HT-29 (cell line): Measurements from ENCODE around the gene UNC45B. TPM values are rescaled to one million over a fixed set of nuclear protein-coding genes. Genes with fewer than 3 reads are reported as not detected.
"Not testable (repeated sequence)": the region's sequence is repeated elsewhere in the genome, so short reads cannot be mapped to it uniquely, and the experiment has no call there.

Experiments used
- DNase-seq: peaks from one replicate; pipeline ENCODE4 v3.0.0-alpha.2; 2015; ENCODE audit warnings: low spot score
- total RNA-seq: library from RNA; depleted of rRNA; stranded (reverse); fragments of >200 nt; shearing (Covaris generic); gene quantifications from 2 replicates; pipeline ENCODE4 v1.2.3, GENCODE V29; 2014

UNC45B gene
- total RNA-seq, 1 experiment from 2014 or later = not detected

- peak; percentile 76 for DNase-seq
Observed at GRCh38 chr17:35170968-35171771, 23.6 kb downstream of the UNC45B start.

GRCh38 chr17:35171834-35172233 lies 24.2 kb downstream of the UNC45B start:
- no peak for DNase-seq

- DNase-seq = not testable (repeated sequence)
Observed at GRCh38 chr17:35172321-35172720, 24.7 kb downstream of the UNC45B start.

GRCh38 chr17:35174835-35175334 lies 27.3 kb downstream of the UNC45B start:
- DNase-seq = no peak

- DNase-seq = no peak
Observed at GRCh38 chr17:35175638-35176415, 28.2 kb downstream of the UNC45B start.

GRCh38 chr17:35176897-35177296 lies 29.3 kb downstream of the UNC45B start:
- no peak for DNase-seq

- not testable (repeated sequence) for DNase-seq
Observed at GRCh38 chr17:35179379-35179778, 31.8 kb downstream of the UNC45B start.

- no peak for DNase-seq
Observed at GRCh38 chr17:35183332-35183731, 35.7 kb downstream of the UNC45B start.

- no peak for DNase-seq
Observed at GRCh38 chr17:35184274-35184673, 36.7 kb downstream of the UNC45B start.

GRCh38 chr17:35185849-35186248 lies 38.2 kb downstream of the UNC45B start:
- DNase-seq = no peak

- DNase-seq = no peak
Observed at GRCh38 chr17:35187481-35187880, 39.9 kb downstream of the UNC45B start.

- no peak for DNase-seq
Observed at GRCh38 chr17:35188111-35188510, 40.5 kb downstream of the UNC45B start.

- no peak for DNase-seq
Observed at GRCh38 chr17:35189291-35189690, 41.7 kb downstream of the UNC45B start.

GRCh38 chr17:35191001-35191695 lies 43.5 kb downstream of the UNC45B start:
- DNase-seq = no peak

GRCh38 chr17:35192708-35193107 lies 45.1 kb downstream of the UNC45B start:
- DNase-seq = no peak

GRCh38 chr17:35194001-35194400 lies 46.4 kb downstream of the UNC45B start, which contains the start of gene SLC35G3:
Gene SLC35G3, minus strand, starts transcription at chr17:35194393. Its CDS starts 86 bp downstream, at chr17:35194307.
- DNase-seq = not testable (repeated sequence)

- not testable (repeated sequence) for DNase-seq
Observed at GRCh38 chr17:35195062-35195461, 47.4 kb downstream of the UNC45B start.

GRCh38 chr17:35202582-35202981 lies 55.0 kb downstream of the UNC45B start:
- DNase-seq = not testable (repeated sequence)

- DNase-seq = no peak
Observed at GRCh38 chr17:35210741-35211140, 63.1 kb downstream of the UNC45B start.

GRCh38 chr17:35212668-35213067 lies 65.1 kb downstream of the UNC45B start:
- no peak for DNase-seq

GRCh38 chr17:35213412-35213940 lies 65.9 kb downstream of the UNC45B start:
- DNase-seq = no peak

GRCh38 chr17:35214192-35214591 lies 66.6 kb downstream of the UNC45B start:
- DNase-seq = no peak
